GM18499 (cell line): ENCODE results near the gene ITFG2.
"Not testable (repeated sequence)": the region's sequence is repeated elsewhere in the genome, so short reads cannot be mapped to it uniquely, and the experiment has no call there.

Experiments used
- ATAC-seq: cut with Tn5 transposase; IDR thresholded peaks from one replicate; pipeline ENCODE4 v1.9.1; 2021; ENCODE audit warnings: moderate number of reproducible peaks; ENCODE audit not compliant: insufficient read depth, unreplicated experiment

Gene ITFG2

DNA sequence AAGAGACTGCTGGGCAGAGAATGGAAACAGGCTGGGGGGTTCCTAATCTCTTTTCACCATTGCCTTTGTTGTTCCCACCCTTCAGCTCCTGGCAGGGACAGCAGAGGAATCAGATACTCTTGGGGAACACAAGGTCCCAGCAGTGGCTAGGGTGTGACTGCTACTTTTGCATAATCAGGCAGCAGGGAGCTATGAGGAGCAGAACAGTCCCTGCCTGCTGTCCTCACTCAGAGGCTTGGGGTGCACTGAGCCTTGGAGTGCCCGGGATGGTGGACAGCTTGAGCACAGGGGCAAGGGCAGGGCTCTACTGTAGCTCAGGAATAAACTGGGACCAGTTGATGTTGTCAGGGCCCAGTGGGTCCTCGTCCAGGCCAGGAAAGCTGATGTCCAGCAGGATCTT is 45.9 kb downstream of the ITFG2 start:
- no peak for ATAC-seq

DNA sequence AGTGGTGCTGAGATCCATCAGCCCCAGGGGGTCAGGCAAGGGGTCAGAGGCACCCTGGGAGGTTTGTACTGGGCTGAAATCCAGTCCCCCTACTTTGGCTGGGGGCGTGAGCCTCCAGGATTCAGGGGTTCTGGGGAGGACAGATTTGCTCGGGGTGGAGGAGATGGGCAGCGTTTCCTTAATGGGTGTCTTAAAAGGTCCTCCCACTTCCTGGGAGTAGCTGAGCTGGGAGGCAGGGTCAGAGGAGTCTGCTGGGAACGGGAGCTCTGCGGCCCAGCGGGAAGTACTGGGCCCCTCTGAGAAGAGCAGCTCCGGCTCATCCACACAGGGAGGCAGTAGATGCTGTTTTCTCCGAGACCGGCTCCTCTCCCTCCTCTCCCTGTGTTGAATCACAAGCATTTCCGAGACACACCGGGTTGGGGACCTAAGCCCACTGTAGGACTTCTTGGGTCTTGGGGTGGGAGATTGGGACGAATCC is 46.5 kb downstream of the ITFG2 start:
- no peak for ATAC-seq

DNA sequence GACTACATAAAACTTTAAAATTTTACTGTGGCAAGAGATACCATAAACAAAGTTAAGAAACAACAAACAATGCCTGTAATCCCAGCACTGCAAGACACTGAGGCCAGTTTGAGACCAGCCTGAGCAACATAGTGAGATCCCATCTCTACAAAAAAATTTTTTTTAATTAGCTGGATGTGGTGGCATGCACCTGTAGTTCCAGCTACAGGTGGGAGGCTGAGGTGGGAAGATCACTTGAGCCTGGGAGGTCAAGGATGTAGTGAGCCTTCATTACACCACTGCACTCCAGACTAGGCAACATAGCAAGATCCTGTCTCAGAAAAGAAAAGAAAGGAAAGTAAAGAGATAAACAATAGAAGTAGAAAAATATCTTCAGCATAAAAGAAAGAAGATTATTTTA is 47.7 kb downstream of the ITFG2 start:
- no peak for ATAC-seq

DNA sequence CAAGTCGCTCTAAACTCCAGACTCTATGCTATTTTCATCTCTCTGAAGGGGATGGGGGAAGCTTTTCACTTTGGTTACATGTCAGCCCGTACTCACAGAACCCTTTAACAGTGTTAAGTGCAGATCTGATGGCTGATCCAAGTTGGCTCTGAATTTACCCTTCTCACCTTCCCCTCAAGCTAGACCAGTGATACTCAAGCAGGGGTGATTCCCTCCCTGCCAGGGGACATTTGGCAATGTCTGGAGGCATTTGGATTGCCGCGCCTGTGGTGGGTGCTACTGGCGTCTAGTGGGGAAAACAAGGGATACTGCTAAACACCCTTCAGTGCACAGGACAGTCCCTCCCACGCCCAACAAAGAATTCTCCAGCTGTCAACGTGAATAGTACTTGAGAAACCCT is 50.4 kb downstream of the ITFG2 start:
- ATAC-seq = no peak

DNA sequence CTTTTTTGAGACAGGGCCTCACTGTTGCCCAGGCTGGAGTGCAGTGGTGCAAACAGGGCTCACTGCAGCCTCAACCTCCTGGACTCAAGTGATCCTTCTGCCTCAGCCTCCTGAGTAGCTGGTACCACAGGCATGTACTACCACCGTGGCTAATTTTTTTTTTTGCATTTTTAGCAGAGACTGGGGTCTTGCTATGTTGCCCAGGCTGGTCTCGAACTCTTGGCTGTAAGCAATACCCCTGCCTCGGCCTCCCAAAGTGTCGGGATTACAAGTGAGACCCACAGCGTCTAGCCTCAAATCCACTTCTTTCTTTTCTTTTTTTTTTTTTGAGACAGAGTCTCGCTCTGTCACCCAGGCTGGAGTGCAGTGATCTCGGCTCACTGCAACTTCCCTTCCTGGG is 50.9 kb downstream of the ITFG2 start:
- not testable (repeated sequence) for ATAC-seq

DNA sequence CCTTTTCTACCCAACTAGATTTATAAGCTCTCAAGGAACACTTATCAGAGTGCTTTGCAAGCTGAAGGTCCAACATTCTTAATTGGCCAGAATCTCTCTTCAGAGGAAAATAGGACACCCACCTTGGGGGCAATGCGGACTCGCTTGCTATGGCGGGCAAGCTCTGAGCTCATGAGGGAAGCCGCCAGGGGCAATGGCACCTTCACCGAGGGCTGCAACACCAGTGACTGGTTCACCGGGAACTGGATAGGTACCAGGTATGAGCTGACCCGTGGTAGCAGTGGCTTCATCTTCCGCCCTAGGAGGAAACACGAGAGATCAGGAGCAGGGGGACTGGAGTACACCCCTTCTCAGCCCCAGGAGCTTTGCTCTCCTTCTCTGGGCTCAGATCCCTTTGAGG is 51.7 kb downstream of the ITFG2 start:
- no peak for ATAC-seq

DNA sequence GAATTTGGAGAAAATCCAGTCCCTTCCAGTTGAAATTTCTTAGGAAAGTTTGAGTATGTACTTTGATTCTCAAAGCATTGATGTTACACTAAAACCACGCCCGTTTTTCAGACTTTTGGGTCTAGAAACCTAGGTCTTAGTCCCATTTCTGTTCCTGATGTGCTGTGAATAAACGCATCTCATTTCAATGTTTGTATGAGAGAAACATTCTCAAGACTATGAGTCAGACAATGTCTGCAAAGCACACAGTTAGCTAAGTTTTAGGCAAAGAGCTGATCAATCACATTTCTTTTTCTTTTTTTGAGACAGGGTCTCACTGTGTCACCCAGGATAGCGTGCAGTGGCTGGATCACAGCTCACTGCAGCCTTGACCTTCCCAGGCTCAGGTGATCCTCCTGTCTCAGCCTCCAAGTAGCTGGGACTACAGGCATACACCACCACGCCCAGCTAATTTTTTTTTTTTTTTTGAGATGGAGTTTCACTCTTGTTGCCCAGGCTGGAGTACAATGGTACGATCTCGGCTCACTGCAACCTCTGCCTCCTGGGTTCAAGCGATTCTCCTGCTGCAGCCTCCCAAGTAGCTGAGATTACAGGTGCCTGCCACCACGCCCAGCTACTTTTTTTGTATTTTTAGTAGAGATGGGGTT is 56.6 kb downstream of the ITFG2 start:
- ATAC-seq = not testable (repeated sequence)
